ENCODE measurements around the gene SERPINB3. TPM values are rescaled to one million over a fixed set of nuclear protein-coding genes. Genes with fewer than 3 reads are reported as not detected.

The SERPINB3 gene
- not detected for total RNA-seq

DNA sequence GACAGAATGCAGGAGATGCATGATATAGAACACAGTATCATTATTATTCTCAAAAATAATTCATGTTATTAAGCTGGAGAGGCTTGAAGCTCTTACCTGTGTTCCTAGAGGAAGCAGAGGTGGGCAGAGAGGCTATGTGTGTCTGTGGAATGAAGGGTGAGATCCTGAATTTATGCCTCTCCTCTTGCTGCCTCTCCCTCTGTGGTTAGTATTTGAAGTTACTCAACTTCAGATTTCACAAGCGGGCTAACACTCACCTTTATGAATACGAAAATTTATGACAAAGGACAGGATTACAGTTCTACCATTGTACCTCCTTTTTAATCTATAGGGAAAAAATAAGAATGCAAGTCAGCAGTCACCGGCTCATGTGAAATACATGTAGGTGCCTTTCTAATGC lies at the start of gene SERPINB3:
Gene SERPINB3, minus strand, starts transcription at position 144 of the 400 bp plus-strand sequence. CDS start 677 bp downstream, outside the sequence.

DNA sequence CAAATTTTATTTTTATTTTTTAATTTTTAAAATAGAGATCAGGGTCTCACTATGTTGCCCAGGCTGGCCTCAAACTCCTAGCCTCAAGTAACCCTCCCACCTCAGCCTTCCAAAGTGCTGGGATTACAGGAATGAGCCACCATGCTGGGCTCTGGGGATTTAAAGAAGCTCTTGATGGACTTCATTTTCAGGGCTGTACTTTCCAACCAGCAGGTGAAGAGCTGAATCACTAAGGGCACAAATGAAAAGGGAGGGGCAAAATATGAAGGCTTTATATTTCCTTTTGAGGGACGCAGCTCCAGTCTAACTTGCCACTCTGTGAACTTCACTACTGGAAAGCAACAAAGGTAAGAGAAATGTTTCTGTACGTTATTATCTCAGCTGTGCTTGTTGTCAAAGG lies 41.0 kb upstream of the SERPINB3 start, which contains the start of gene SERPINB11:
Gene SERPINB11, plus strand, starts transcription at position 301 of the 400 bp plus-strand sequence. CDS start 7,234 bp downstream, outside the sequence.

GRCh38 chr18:63644142-63644541 lies 17.6 kb downstream of the SERPINB3 start, which contains the start of gene SERPINB4:
Gene SERPINB4 (minus strand): TSS chr18:63644256. CDS start chr18:63643577, 679 bp downstream.

Other genes starting within 250 kb of the SERPINB3 start
- gene VPS4B, start 239.4 kb downstream of the SERPINB3 start, total RNA-seq: 10 to 100 TPM; 42.0 to 45.6 TPM
- gene SERPINB5, start 184.9 kb downstream of the SERPINB3 start, total RNA-seq: under 1 TPM in 1 of 2 donors, not detected in 1; under 0.01 TPM
- gene SERPINB12, start 119.5 kb downstream of the SERPINB3 start, total RNA-seq: not detected
- under 1 TPM in 1 of 2 donors, not detected in 1; under 0.01 TPM for gene SERPINB13, start 74.5 kb downstream of the SERPINB3 start, total RNA-seq
- gene SERPINB4, start 17.6 kb downstream of the SERPINB3 start, total RNA-seq: not detected
- not detected for gene SERPINB11, start 41.1 kb upstream of the SERPINB3 start, total RNA-seq
- gene SERPINB7, start 113.5 kb upstream of the SERPINB3 start, total RNA-seq: not detected
- 1 to 10 TPM; 2.4 to 6.7 TPM for gene SERPINB2, start 225.8 kb upstream of the SERPINB3 start, total RNA-seq
- gene SERPINB10, start 246.1 kb upstream of the SERPINB3 start, total RNA-seq: under 1 TPM in 1 of 2 donors, not detected in 1; 1.00 TPM

All from melanocyte of skin (primary cell).